BLaER1 (cell line): ENCODE measurements around the gene ZNF552.
A peak's percentile ranks its signal among the peaks of the same experiment; 100 is the strongest.
"Not testable (repeated sequence)": the region's sequence is repeated elsewhere in the genome, so short reads cannot be mapped to it uniquely, and the experiment has no call there.

Source experiments
- H3K27ac ChIP-seq: shearing (Covaris generic); formaldehyde crosslinking; 2 replicates; pipeline ENCODE4 v1.8.1; 2022
- H3K27me3 ChIP-seq: shearing (Covaris generic); formaldehyde crosslinking; 2 replicates; pipeline ENCODE4 v1.8.1; 2022
- H3K36me3 ChIP-seq: shearing (Covaris generic); formaldehyde crosslinking; 2 replicates; pipeline ENCODE4 v1.8.1; 2022
- H3K4me1 ChIP-seq: shearing (Covaris generic); formaldehyde crosslinking; 2 replicates; pipeline ENCODE4 v1.8.1; 2022
- H3K4me2 ChIP-seq: shearing (Covaris generic); formaldehyde crosslinking; 2 replicates; pipeline ENCODE4 v1.8.1; 2022
- H3K4me3 ChIP-seq: shearing (Covaris generic); formaldehyde crosslinking; 2 replicates; pipeline ENCODE4 v1.8.1; 2022
- H3K9ac ChIP-seq: shearing (Covaris generic); formaldehyde crosslinking; 2 replicates; pipeline ENCODE4 v1.8.1; 2022
- H3K9me3 ChIP-seq: shearing (Covaris generic); formaldehyde crosslinking; 2 replicates; pipeline ENCODE4 v1.8.1; 2022
- H4K20me1 ChIP-seq: shearing (Covaris generic); formaldehyde crosslinking; 2 replicates; pipeline ENCODE4 v1.8.1; 2022
- Cebpa-rat ChIP-seq: shearing (Covaris generic); IDR thresholded peaks from 2 replicates; pipeline ENCODE4 v1.8.1; 2022

The ZNF552 gene

GRCh38 chr19:57803594-57804325, 11.0 kb downstream of the ZNF552 start:
- peaks cover 15% of the 10 kb centered on the region for H3K4me1 ChIP-seq
- no peaks in the 10 kb centered on the region for H3K27me3 ChIP-seq
- peak overlapping the region; percentile 62; the same call in 1 of the 2 replicates for H3K27ac ChIP-seq
- H3K4me2 ChIP-seq, result peak overlapping the region; percentile 73
- no peaks in the 10 kb centered on the region for H3K9me3 ChIP-seq
- peak overlapping the region; percentile 67 for H3K9ac ChIP-seq
- H4K20me1 ChIP-seq, result peaks cover 71% of the 10 kb centered on the region
- peak overlapping the region; percentile 55 for H3K4me3 ChIP-seq
- no peak for TF ChIP-seq Cebpa-rat
- peaks cover 54% of the 10 kb centered on the region for H3K36me3 ChIP-seq

DNA sequence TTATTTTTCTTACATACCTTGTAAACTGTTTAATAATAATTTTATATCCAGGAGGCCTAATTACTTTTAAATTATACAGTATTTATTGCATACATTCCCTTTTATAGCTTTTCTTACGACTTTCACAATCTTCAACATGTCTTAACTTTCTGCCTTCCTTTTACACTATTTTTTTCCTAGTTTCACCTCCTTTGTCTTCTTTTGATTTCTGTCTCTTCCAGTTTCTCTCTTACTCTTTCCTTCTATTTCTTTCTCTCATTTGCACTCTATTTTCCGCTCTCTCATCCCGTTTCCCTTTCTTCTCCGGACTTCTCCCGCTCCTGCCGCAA, 11.5 kb downstream of the ZNF552 start:
- TF ChIP-seq Cebpa-rat, result no peak
- H3K27ac ChIP-seq, result peak overlapping the region; percentile 62; the same call in 1 of the 2 replicates

GRCh38 chr19:57802269-57802668, 12.4 kb downstream of the ZNF552 start:
- peaks cover 15% of the 10 kb centered on the region for H3K4me1 ChIP-seq
- H3K4me3 ChIP-seq, result no peak overlapping the region
- H3K4me2 ChIP-seq, result no peak overlapping the region
- peaks cover 51% of the 10 kb centered on the region for H3K36me3 ChIP-seq
- no peaks in the 10 kb centered on the region for H3K27me3 ChIP-seq
- H4K20me1 ChIP-seq, result peaks cover 61% of the 10 kb centered on the region
- H3K9me3 ChIP-seq, result no peaks in the 10 kb centered on the region
- H3K27ac ChIP-seq, result no peak overlapping the region
- TF ChIP-seq Cebpa-rat, result no peak
- no peak overlapping the region for H3K9ac ChIP-seq

More for the DNA sequence above, 11.5 kb downstream of the ZNF552 start:
- Histone ChIP-seq H3K27me3 (no peaks in the 10 kb centered on the region), H3K9ac (peak overlapping the region; percentile 67), H3K4me2 (peak overlapping the region; percentile 73), H4K20me1 (peaks cover 71% of the 10 kb centered on the region), H3K9me3 (no peaks in the 10 kb centered on the region), H3K4me3 (peak overlapping the region; percentile 55), H3K36me3 (peaks cover 54% of the 10 kb centered on the region), H3K4me1 (peaks cover 15% of the 10 kb centered on the region)

- Histone ChIP-seq H3K4me3 (no peak overlapping the region), H3K9me3 (no peaks in the 10 kb centered on the region), H3K27me3 (no peaks in the 10 kb centered on the region), H3K4me1 (peaks cover 15% of the 10 kb centered on the region), H3K36me3 (peaks cover 50% of the 10 kb centered on the region), H3K9ac (no peak overlapping the region), H3K27ac (no peak overlapping the region), H4K20me1 (peaks cover 57% of the 10 kb centered on the region), H3K4me2 (no peak overlapping the region)
- no peak for TF ChIP-seq Cebpa-rat
Observed at GRCh38 chr19:57800696-57801095, 14.0 kb downstream of the ZNF552 start.

DNA sequence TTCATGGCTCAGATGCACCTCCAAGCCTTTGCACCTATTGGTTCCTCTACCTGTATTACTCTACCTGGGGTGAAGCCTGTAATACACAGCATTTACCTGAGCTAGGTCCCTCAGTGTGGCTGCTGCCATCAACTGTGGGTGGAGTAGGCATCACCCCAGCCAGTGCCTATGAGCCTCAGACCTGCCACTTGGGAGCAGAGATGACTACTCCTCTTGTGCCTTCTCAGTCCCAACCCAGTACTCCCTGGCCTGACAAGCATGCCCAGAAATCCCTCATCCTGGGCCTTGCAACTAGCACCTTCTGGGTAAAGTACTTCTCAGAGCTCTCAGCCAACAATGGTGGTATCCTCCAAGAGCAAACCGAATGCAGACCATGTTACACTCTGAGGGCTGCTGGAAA, 18.1 kb downstream of the ZNF552 start:
- Histone ChIP-seq H4K20me1 (peaks cover 67% of the 10 kb centered on the region), H3K36me3 (peaks cover 79% of the 10 kb centered on the region)
- H3K4me2 ChIP-seq, H3K4me3 ChIP-seq, H3K9ac ChIP-seq, H3K4me1 ChIP-seq, H3K9me3 ChIP-seq, H3K27ac ChIP-seq, H3K27me3 ChIP-seq: not testable (repeated sequence)

GRCh38 chr19:57789288-57789687, 25.4 kb downstream of the ZNF552 start:
- Histone ChIP-seq H3K36me3 (peaks cover 92% of the 10 kb centered on the region), H3K4me3 (no peak overlapping the region)

DNA sequence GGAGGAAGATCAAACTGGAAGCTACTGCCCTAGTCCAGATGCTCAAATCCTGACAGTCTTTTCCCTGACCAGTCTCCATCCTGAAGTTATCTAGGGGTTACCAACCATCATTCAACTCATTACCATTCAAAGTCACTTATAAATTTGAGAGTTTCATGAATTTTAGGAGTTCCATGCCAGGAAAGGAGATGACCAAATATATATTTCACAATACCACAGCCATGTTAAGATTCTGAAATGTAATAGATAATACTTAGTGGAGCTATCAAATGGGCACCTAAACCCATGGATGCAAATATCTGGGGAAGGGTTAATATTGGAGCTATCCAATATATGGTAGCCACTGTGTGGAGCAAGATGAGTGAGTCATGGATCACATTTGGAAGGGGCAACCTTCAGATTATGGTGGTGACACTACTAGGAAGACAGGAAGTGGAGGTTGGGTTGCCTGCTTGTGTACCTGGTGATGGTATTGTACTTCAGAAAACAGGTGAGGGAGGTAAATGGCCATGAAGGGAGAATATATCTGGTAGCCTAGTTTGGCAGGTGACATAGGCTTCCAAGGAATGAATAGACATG, 26.5 kb downstream of the ZNF552 start:
- H4K20me1 ChIP-seq, result peaks cover 74% of the 10 kb centered on the region
- H3K36me3 ChIP-seq, result peaks cover 94% of the 10 kb centered on the region
- H3K4me1 ChIP-seq, result no peaks in the 10 kb centered on the region
- no peak for TF ChIP-seq Cebpa-rat
- no peak overlapping the region for H3K4me2 ChIP-seq
- H3K27me3 ChIP-seq, result no peaks in the 10 kb centered on the region
- H3K27ac ChIP-seq, result no peak overlapping the region
- H3K9ac ChIP-seq, result no peak overlapping the region
- H3K9me3 ChIP-seq, result peaks cover 36% of the 10 kb centered on the region
- H3K4me3 ChIP-seq, result no peak overlapping the region

More at GRCh38 chr19:57789288-57789687, 25.4 kb downstream of the ZNF552 start:
- Histone ChIP-seq H3K27ac (no peak overlapping the region), H3K4me1 (no peaks in the 10 kb centered on the region), H3K27me3 (no peaks in the 10 kb centered on the region), H3K9me3 (peaks cover 25% of the 10 kb centered on the region), H3K9ac (no peak overlapping the region), H3K4me2 (no peak overlapping the region), H4K20me1 (peaks cover 84% of the 10 kb centered on the region)
- no peak for TF ChIP-seq Cebpa-rat

GRCh38 chr19:57786906-57787305, 27.8 kb downstream of the ZNF552 start:
- peaks cover 62% of the 10 kb centered on the region for H4K20me1 ChIP-seq
- no peak overlapping the region for H3K27ac ChIP-seq
- no peak overlapping the region for H3K9ac ChIP-seq
- no peak overlapping the region for H3K4me3 ChIP-seq
- no peaks in the 10 kb centered on the region for H3K27me3 ChIP-seq
- no peak overlapping the region for H3K4me2 ChIP-seq
- H3K9me3 ChIP-seq, result peaks cover 49% of the 10 kb centered on the region
- peaks cover 94% of the 10 kb centered on the region for H3K36me3 ChIP-seq
- no peak for TF ChIP-seq Cebpa-rat
- no peaks in the 10 kb centered on the region for H3K4me1 ChIP-seq

DNA sequence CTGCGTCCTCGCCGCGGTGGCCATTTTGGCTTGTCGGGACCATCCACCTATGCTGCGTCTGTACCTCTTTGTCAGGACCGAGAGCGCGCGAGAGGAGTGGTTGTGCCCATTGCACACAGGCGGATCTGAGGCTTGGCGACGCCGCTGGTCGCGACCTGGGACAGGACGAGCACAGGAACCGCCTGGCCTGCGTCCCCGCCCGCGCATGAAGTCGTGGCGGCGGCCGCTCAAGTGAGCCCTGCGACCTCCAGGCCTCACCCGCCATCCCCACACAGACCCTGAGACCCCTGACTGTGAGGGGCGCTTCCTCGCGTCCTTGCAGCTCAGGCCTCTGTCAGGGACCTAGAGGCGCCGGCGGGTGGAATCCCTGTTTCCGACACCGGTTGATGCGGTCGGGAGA, 28.4 kb downstream of the ZNF552 start:
- Histone ChIP-seq H4K20me1 (peaks cover 58% of the 10 kb centered on the region), H3K4me1 (no peaks in the 10 kb centered on the region), H3K9me3 (peaks cover 55% of the 10 kb centered on the region), H3K4me2 (no peak overlapping the region), H3K36me3 (peaks cover 95% of the 10 kb centered on the region), H3K27me3 (no peaks in the 10 kb centered on the region), H3K9ac (no peak overlapping the region), H3K27ac (no peak overlapping the region), H3K4me3 (no peak overlapping the region)
- no peak for TF ChIP-seq Cebpa-rat

GRCh38 chr19:57779220-57779845, 35.4 kb downstream of the ZNF552 start:
- no peaks in the 10 kb centered on the region for H3K4me1 ChIP-seq
- H3K27me3 ChIP-seq, result no peaks in the 10 kb centered on the region
- no peak overlapping the region for H3K9ac ChIP-seq
- no peak overlapping the region for H3K4me2 ChIP-seq
- no peak overlapping the region for H3K27ac ChIP-seq
- H4K20me1 ChIP-seq, result peaks cover 29% of the 10 kb centered on the region
- H3K4me3 ChIP-seq, result peak overlapping the region; percentile 46
- H3K36me3 ChIP-seq, result peaks cover 100% of the 10 kb centered on the region
- no peak for TF ChIP-seq Cebpa-rat
- peaks cover 100% of the 10 kb centered on the region for H3K9me3 ChIP-seq
